ENCODE measurements around the gene EIF4G1. TPM values are rescaled to one million over a fixed set of nuclear protein-coding genes. Genes with fewer than 3 reads are reported as not detected.

The EIF4G1 gene
- total and polyA plus RNA-seq, 2 donors (not counting 3 experiments of a cell fraction or from before 2014, with no cell fraction given) = 355 to 532 TPM

DNA sequence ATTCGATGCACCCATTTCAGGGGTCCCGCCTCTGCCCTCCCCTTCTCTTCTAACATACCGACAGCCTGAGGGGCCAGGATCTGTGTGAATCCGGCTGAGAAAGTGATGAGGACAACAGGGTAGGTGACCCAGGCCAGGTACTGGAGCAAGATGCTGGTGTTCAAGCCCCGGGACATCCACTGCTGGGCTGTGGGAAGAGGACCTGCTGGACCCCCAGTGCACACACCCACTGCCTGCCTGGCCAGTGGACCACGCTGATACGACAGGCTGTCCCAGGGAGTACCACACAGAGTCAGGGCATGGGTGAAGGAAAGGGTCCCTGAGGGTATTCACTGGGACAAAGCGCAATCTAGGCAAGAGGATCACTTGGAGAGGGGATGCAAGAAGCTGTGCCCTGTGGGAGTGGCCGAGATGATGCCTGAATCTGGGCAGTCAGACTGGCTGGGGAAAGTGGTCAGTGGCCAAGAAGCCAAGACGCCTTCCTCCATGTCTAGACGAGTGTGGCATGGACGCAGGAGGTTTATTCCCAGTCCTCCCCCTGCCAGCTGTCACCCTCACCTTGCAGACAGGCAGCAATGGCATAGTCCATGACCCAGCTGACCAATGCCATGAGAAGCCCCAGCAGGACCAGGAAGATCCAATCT is 43.8 kb downstream of the EIF4G1 start:
- DNase-seq (ENCODE audit: low read depth, low spot score) (no peak), FAIRE-seq (no peak)
- dilution Hi-C loops (cut with MboI; ENCODE audit: extremely low pct_ligation_motif_present, low sequenced_read_pairs) = no loop called here
- intact Hi-C loops (cut with micrococcal nuclease) = no loop called here
- H3K4me1 ChIP-seq (ENCODE audit: control insufficient read depth, extremely low read depth, insufficient read depth, low read length) = peaks cover 5% of the 10 kb centered on the region
- H3K36me3 ChIP-seq (ENCODE audit: control insufficient read depth in 2 of 2, extremely low read depth in 1 of 2, insufficient read depth in 2 of 2, low read length in 2 of 2) = no peaks in the 10 kb centered on the region
- no TSS peak for BruUV-seq (replicated peaks)
- no peaks in the 10 kb centered on the region for H3K9me1 ChIP-seq (replicated peaks; ENCODE audit: control insufficient read depth, extremely low read depth, insufficient read depth, low read length)
- TF ChIP-seq GATA2 (IDR thresholded peaks at IDR 0.05; ENCODE audit: insufficient read depth, insufficient read length, low read depth, low read length) (no peak), POLR2AphosphoS5 (IDR thresholded peaks at IDR 0.05; ENCODE audit: insufficient read depth, low read depth, low read length) (no peak), FOS (IDR thresholded peaks at IDR 0.05; ENCODE audit: borderline replicate concordance, insufficient read depth, low read length) (no peak), MYC (IDR thresholded peaks at IDR 0.05; ENCODE audit: low read depth, low read length) (no peak)
- TF ChIP-seq, protein P1, sequence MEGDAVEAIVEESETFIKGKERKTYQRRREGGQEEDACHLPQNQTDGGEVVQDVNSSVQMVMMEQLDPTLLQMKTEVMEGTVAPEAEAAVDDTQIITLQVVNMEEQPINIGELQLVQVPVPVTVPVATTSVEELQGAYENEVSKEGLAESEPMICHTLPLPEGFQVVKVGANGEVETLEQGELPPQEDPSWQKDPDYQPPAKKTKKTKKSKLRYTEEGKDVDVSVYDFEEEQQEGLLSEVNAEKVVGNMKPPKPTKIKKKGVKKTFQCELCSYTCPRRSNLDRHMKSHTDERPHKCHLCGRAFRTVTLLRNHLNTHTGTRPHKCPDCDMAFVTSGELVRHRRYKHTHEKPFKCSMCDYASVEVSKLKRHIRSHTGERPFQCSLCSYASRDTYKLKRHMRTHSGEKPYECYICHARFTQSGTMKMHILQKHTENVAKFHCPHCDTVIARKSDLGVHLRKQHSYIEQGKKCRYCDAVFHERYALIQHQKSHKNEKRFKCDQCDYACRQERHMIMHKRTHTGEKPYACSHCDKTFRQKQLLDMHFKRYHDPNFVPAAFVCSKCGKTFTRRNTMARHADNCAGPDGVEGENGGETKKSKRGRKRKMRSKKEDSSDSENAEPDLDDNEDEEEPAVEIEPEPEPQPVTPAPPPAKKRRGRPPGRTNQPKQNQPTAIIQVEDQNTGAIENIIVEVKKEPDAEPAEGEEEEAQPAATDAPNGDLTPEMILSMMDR (IDR thresholded peaks at IDR 0.05; ENCODE audit: extremely low read depth in 1 of 2, insufficient read depth in 1 of 2, low read depth in 1 of 2, low read length in 2 of 2) = no peak
- no peaks in the 10 kb centered on the region for H3K27me3 ChIP-seq (ENCODE audit: control insufficient read depth in 2 of 2, insufficient read depth in 2 of 2, low read length in 2 of 2)
- H3K27ac ChIP-seq (ENCODE audit: insufficient read depth, low read depth, low read length) = no peak overlapping the region
- H2AFZ ChIP-seq (ENCODE audit: low read depth, low read length) = no peak overlapping the region
- no peak overlapping the region for H3K4me2 ChIP-seq (ENCODE audit: insufficient read depth, low read length)
- H3K4me3 ChIP-seq (replicated peaks in 1 of 3; ENCODE audit: insufficient read depth in 1 of 3, low read depth in 1 of 3, low read length in 3 of 3) = no peak overlapping the region
- peaks cover under 1% of the 10 kb centered on the region for H3K79me2 ChIP-seq (ENCODE audit: control insufficient read depth, insufficient read depth, low read length)
- H3K9ac ChIP-seq (replicated peaks; ENCODE audit: extremely low read depth, insufficient read depth, low read length) = no peak overlapping the region
- no peaks in the 10 kb centered on the region for H4K20me1 ChIP-seq (replicated peaks; ENCODE audit: control insufficient read depth, extremely low read depth, insufficient read depth, low read length)
- ChIA-PET CTCF (interaction anchor here (1.1 to 1.4 kb wide), 2 partner anchors 13 kb away, joined by 3 to 5 read pairs; no protein-coding TSS in a partner anchor), POLR2A (no interaction called here)
- no peaks in the 10 kb centered on the region for H3K9me3 ChIP-seq (replicated peaks; ENCODE audit: control insufficient read depth, insufficient read depth, low read length)
